Pancreas (tissue), 10 donors: ENCODE measurements around the gene DCBLD2. TPM values are rescaled to one million over a fixed set of nuclear protein-coding genes. Genes with fewer than 3 reads are reported as not detected.
A peak's percentile ranks its signal among the peaks of the same experiment; 100 is the strongest.
"Not testable (repeated sequence)": the region's sequence is repeated elsewhere in the genome, so short reads cannot be mapped to it uniquely, and the experiment has no call there.

Experiments used
- ATAC-seq, 4 donors: fragments of 200-7000 bp; cut with Tn5 transposase; one replicate each; pipeline versions ENCODE4 v1.8.0 to v1.9.1; 2020; ENCODE audit warnings: mild to moderate bottlenecking in 4 of 4, moderate library complexity in 4 of 4
- DNase-seq, 6 donors: peaks; one replicate each; pipeline ENCODE4 v3.0.0-alpha.2; 2020
- FAIRE-seq: peaks from 2 replicates; lab custom pipeline; 2012; peaks lifted over from hg19 to GRCh38; lab: Jason Lieb, UNC
- H3K27ac ChIP-seq, 4 donors: fragments of 200-600 bp; sonication (generic); 1 replicate in 3 of 4; 2 replicates in 1 of 4; pipeline versions ENCODE4 v1.5.0 to v1.8.0; 2020
- H3K27me3 ChIP-seq, 4 donors: fragments of 200-600 bp; one replicate each; pipeline ENCODE4 v1.8.0; 2021
- H3K36me3 ChIP-seq, 3 donors: fragments of 200-600 bp; sonication (generic) in 1 of 3; one replicate each; pipeline versions ENCODE4 v1.5.0 to v1.8.0; 2020 to 2021
- H3K4me1 ChIP-seq, 3 donors: fragments of 200-600 bp; one replicate each; pipeline ENCODE4 v1.8.0; 2021
- H3K4me3 ChIP-seq, 4 donors: fragments of 200-600 bp; sonication (generic) in 2 of 4; one replicate each; pipeline versions ENCODE4 v1.5.0 to v1.8.0; 2020 to 2021
- H3K9me3 ChIP-seq, 4 donors: fragments of 200-600 bp; one replicate each; pipeline ENCODE4 v1.8.0; 2021
- CTCF ChIP-seq, 4 donors: fragments of 200-600 bp; sonication (generic) in 3 of 4; IDR thresholded peaks; one replicate each; pipeline versions ENCODE4 v1.5.0 to v1.8.0; 2021; ENCODE audit warnings: antibody characterized with exemption in 4 of 4
- WGBS, 2 donors: extraction: QIAGEN DNeasy Blood & Tissue Kit; methylation state at CpG; one replicate each; pipeline ENCODE4 v1.1.7; 2013; 5-methylcytosine and 5-hydroxymethylcytosine counted together
- intact Hi-C, 3 donors: fragments of 100-400 bp; cut with DNase I; formaldehyde crosslinking; loops; one replicate each; pipeline versions ENCODE4 v1.11.1 to v1.14.2; 2022
- polyA plus RNA-seq, 2 donors: library from polyadenylated mRNA; stranded (reverse); fragments of 200-250 nt; gene quantifications; one replicate each; pipeline ENCODE4 v1.2.3, GENCODE V29; 2013
- total RNA-seq, 6 donors: library from RNA; stranded (reverse); fragmentation: NEBNext Ultra II Directional in 4 of 6; extraction: Animal tissue kit (Norgen Biotek cat#: 25700) in 4 of 6; gene quantifications; one replicate each; pipeline versions ENCODE4 v1.2.1 to v1.2.4, GENCODE V29; 2021 to 2023
- donor health status: healthy with polysubstance abuse.
- donor health status: DM: no; HTN: no; CAD: no; lungs with moderate emphysema.
- donor health status: DM: no; HTN: no; CAD: no.
- donor health status: control.
- donor health status: control.
- donor health status: Bipolar disorder and iron deficiency.
- donor health status: DM: yes; HTN: yes; CAD: no.
- donor health status: DM: no; HTN: no; CAD: no.
- donor health status: DM: no; HTN: no; CAD: no.
- donor health status: DM: yes; HTN: yes; CAD: no.

Gene DCBLD2
- total and polyA plus RNA-seq, 8 donors: 2.2 to 12.9 (median 6.9) TPM

GRCh38 chr3:98887684-98888083 lies 13.8 kb downstream of the DCBLD2 start:
- no peak for TF ChIP-seq CTCF (IDR thresholded peaks at IDR 0.05)
- intact Hi-C loops: no loop called here
- no peak for FAIRE-seq
- no peak for DNase-seq
- H3K9me3 ChIP-seq: no peaks in the 10 kb centered on the region
- peaks cover 0 to 3% (median 0%) of the 10 kb centered on the region in 3 donors for H3K4me1 ChIP-seq
- H3K27ac ChIP-seq: no peak overlapping the region
- no peaks in the 10 kb centered on the region for H3K27me3 ChIP-seq
- ATAC-seq: no peak
- H3K36me3 ChIP-seq: no peaks in the 10 kb centered on the region
- 95 to 97% methylated on average over 1 of the region's 1 CpG for WGBS, 2 donors
- no peak overlapping the region for H3K4me3 ChIP-seq

DNA sequence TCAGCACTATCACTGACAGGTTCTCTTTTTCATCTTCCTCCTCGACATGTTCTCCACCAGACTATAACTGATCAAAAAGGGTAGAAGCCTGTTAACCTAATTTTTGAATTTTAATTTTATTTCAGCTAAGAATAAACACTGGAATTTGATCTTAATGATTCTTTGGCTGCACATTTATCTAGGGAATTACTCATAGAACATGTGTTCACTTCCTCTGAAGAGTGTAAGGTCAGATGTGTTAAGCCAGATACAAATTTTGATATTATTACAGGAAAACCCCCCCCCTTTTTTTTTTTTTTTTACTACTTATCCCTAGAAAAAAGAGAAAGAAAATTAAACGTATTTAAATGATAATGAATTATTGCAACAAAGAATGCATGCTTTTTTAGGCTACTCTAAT lies 15.0 kb downstream of the DCBLD2 start:
- Histone ChIP-seq H3K4me1 (peaks cover 0 to 3% (median 0%) of the 10 kb centered on the region in 3 donors), H3K36me3 (no peaks in the 10 kb centered on the region), H3K27ac (no peak overlapping the region), H3K4me3 (no peak overlapping the region), H3K27me3 (no peaks in the 10 kb centered on the region), H3K9me3 (no peaks in the 10 kb centered on the region)
- DNase-seq (no peak), FAIRE-seq (no peak), ATAC-seq (no peak)
- 67 to 76% methylated on average over 2 of the region's 2 CpGs for WGBS, 2 donors
- TF ChIP-seq CTCF (IDR thresholded peaks at IDR 0.05): no peak
- intact Hi-C loops: no loop called here

DNA sequence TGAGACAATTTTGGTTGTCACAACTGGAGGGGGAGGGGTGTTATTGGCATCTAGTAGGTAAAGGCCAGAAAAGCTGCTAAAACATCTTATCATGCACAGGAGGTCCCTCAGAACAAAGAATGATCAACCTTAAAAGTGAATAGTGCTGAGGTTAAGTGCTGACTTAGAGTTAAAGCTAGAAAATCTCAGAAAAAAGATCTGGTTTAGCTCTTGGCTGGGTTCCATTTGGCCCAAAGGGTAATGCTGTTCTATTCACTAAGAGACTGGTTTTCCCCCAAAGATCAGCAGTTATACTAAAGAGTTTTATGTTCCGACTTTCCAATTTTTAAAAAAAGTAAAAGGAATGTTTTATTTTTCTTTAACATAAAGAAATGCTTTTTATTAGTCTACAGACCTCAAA lies 15.6 kb downstream of the DCBLD2 start:
- 85 to 89% methylated on average over 1 of the region's 1 CpG for WGBS, 2 donors
- Histone ChIP-seq H3K36me3 (no peaks in the 10 kb centered on the region), H3K4me3 (no peak overlapping the region), H3K4me1 (peaks cover 0 to 3% (median 0%) of the 10 kb centered on the region in 3 donors), H3K27ac (no peak overlapping the region), H3K27me3 (no peaks in the 10 kb centered on the region), H3K9me3 (no peaks in the 10 kb centered on the region)
- TF ChIP-seq CTCF (IDR thresholded peaks at IDR 0.05): no peak
- FAIRE-seq (no peak), DNase-seq (no peak), ATAC-seq (no peak)
- intact Hi-C loops: no loop called here

GRCh38 chr3:98884675-98885371 lies 16.7 kb downstream of the DCBLD2 start:
- TF ChIP-seq CTCF (IDR thresholded peaks at IDR 0.05): no peak
- ATAC-seq (peak in 2 of 4 donors; percentile 27 to 52), DNase-seq (no peak), FAIRE-seq (no peak)
- Histone ChIP-seq H3K4me1 (peaks cover 0 to 3% (median 0%) of the 10 kb centered on the region in 3 donors), H3K27me3 (no peaks in the 10 kb centered on the region), H3K9me3 (no peaks in the 10 kb centered on the region), H3K4me3 (no peak overlapping the region), H3K27ac (no peak overlapping the region), H3K36me3 (no peaks in the 10 kb centered on the region)
- WGBS, 2 donors: 46 to 47% methylated on average over 6 of the region's 6 CpGs
- intact Hi-C loops: no loop called here

DNA sequence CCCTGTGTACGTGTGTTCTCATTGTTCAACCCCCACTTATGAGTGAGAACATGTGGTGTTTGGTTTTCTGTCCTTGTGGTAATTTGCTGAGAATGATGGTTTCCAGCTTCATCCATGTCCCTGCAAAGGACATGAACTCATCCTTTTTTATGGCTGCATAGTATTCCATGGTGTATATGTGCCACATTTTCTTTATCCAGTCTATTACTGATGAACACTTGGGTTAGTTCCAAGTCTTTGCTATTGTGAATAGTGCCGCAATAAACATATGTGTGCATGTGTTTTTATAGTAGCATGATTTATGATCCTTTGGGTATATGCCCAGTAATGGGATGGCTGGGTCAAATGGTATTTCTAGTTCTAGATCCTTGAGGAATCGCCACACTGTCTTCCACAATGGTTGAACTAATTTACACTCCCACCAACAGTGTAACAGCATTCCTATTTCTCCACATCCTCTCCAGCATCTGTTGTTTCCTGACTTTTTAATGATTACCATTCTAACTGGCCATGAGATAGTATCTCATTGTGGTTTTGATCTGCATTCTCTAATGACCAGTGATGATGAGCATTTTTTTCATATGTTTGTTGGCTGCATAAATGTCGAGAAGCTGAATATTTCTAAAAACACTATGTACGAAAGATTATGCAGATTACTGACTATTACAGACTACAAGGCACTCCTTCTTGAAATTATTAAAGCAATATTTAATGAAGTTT lies 18.7 kb downstream of the DCBLD2 start:
- H3K27me3 ChIP-seq: not testable (repeated sequence)

More for the DNA sequence above, 18.7 kb downstream of the DCBLD2 start:
- ATAC-seq, H3K4me3 ChIP-seq, H3K27ac ChIP-seq, intact Hi-C loops, H3K9me3 ChIP-seq, H3K36me3 ChIP-seq, FAIRE-seq, H3K4me1 ChIP-seq, DNase-seq: not testable (repeated sequence)
- WGBS, 2 donors: 93 to 98% methylated on average over 4 of the region's 5 CpGs
